Measurements from ENCODE around the gene ISL2.

Gene ISL2

DNA sequence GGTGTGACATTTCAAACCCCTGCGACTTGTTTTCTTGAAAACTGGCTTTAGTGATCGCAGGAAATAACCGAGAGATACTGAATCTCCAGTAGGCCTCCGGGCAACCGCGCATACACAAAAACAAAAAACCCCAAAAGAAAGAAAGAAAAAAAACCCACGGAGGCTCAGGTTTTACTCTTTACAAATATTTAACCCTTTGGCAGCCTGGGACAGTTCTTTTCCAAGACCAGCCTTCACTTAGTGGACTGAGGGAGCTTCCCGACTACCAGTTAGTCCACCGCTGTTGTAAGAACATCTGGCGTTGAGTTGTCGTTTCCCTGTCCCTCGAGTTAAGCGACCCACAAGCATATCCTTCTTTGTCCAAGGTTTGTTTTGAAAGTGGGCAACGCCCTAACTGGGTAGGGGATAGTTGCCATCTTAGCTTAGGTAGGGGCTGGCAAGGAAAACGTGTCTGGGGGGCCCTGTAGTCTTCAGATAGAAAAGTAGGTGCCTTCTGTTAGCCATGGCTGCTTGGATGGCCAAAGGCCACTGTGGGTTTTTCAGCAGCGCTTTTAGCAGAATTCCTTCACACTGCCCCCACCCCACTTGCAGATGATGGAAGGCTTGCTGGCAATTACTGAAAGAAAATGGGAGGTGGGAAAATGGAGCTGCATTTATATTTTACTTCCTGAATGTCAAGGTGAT is 6.9 kb downstream of the ISL2 start:
- no peak for DNase-seq

DNA sequence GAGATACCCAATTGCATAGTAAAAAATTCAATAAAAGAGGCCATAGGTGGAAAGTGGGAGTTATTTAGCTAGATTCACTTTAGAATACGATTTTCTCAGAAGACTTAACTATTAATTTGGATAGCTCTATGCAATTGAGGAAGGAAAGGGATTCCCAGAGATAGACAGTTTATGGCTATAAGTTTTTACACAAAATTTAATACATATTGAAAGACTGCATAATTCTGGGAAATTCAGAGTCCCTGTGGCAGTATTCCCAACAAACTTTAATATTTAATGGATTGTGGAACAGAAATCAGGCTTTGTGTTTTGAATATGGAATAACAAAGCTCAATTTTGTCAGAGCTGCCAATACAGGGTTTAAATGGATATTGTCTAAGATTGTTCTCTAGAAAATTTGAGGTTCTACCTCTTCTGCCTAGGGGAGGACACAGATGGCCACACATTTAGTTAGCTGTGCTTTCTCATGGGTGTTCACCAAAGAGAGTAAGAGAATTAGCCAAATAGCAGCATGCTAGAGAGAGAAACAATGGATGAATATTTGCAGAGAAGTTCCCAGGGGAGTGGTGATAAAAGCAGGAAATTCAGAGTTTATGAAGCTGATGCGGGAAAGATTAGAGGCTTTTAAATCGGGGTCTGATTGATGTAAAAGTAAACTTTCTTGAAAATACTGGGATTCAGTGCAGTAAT is 8.5 kb downstream of the ISL2 start:
- no peak for DNase-seq

DNA sequence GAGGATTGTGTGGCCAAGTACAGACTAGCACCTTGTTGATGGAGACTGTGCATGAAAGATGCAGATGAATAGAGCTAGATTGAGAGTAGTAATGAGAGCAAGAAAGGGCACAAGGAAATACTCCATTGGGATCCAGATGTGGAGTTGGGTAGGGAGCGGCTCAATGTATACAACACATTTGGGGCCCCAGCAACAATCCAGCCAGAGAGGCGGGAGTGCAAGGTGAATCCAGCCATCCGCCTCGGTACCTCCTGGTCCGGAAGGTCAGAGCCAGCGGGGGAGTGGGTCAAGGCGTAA is 9.0 kb downstream of the ISL2 start:
- DNase-seq = no peak

- DNase-seq = no peak
These were observed 9.5 kb downstream of the ISL2 start for GRCh38 chr15:76345880-76346668.

- DNase-seq = no peak
These were observed 10.3 kb downstream of the ISL2 start for GRCh38 chr15:76346669-76347481.

GRCh38 chr15:76347482-76348055 is 11.0 kb downstream of the ISL2 start:
- DNase-seq = no peak

DNA sequence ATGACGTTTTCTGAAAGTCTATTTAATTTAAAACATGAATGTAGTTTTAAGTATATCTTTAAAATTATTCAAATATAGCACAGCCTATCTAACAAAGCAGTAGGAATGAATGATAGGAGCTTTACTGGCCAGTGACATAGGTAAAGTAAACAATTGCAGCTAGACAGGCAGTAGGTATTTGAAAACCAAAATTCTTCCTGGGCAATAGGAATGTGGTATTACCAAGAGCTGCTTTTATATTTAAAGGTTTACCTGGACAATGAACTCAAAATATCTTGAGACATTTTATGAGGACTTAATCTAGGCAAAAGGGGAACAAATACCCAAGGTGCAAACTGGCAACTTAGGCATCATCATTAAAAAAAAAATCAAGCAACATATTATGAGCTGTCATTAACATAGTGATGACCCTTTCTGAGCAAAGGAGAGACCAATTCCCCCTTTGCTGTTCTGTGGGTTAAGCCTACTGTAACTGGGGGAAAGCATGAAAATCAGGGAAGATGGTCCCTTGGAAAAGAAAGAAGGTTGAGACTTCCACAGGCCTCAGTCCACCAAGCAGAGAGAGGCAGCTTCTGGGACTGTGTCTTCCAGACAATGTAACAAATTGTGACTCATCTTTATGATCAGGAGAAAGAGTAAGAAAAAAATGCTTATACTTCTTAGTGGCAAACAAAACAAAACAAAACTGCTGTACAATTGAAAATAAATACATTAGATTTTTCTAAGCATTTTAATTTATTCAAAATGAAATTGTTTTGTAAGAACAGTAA is 12.9 kb downstream of the ISL2 start:
- no peak for DNase-seq

DNA sequence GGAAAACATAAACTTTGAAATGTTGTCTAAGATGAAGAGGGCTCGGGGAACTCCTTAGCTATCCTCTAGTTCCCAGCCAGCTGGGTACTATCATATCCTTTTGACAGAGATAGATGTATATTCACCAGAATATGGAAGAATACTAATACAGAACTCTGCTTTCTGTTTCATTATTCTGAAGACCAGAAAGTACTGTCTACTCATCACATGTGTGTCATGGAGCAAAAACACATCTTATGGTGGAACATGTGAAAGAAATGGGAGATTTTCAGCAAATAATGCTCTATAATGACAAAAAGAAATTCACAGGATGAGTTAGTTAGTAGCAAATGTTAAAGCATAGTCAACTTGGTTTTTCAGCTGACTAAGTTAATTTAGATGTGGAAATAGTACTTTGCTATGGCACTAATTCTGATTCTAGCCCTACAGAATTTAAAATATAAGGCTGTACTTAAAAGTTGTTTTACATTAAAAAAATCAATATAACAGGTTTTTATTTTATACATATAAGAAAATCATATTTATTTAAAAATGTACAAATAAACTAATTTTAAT is 16.5 kb downstream of the ISL2 start:
- DNase-seq = no peak

GRCh38 chr15:76353903-76354302 is 17.3 kb downstream of the ISL2 start:
- DNase-seq = no peak

GRCh38 chr15:76354823-76355440 is 18.4 kb downstream of the ISL2 start:
- DNase-seq = no peak

- no peak for DNase-seq
These were observed 21.9 kb downstream of the ISL2 start for GRCh38 chr15:76358453-76358852.

DNA sequence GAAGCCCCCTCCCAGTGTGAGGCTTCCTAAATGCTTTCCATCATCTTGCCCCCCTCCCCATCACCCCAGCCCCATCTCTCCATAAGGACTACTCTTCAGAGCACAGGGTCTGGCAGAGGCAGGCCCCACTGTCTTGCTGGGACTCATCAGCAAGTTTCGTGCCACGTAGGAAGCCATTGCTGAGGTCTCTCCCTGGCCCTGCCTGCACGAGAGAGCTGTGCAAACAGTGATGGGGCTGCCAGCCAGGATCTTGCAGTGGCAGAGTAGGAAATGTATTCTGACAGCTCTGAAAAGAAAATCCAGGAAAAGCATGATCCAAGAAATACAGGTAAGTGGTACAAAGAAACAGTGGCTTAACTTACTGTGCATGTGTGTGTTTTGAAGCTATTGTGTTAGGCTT is 22.6 kb downstream of the ISL2 start:
- no peak for DNase-seq

DNA sequence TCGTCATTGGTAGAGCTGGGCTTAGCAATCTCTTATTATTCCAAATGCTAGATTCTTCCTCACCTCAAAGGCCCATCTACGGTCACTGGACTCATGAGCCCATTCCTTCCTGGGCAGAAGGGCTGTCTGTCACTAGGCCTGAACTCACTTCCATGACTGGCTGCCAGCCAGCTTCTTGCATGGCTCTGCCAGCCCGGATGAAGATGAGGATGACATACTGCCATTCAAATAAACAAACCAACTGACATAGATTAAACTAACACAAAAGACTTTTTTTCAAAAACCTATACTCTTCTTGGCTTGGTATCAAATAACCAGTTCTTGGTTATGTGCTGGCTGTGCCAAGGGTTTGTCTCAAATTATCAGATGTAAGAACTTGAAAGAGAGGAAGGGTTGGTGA is 23.8 kb downstream of the ISL2 start:
- DNase-seq = no peak

- DNase-seq = no peak
These were observed 26.7 kb downstream of the ISL2 start for GRCh38 chr15:76363251-76363650.

DNA sequence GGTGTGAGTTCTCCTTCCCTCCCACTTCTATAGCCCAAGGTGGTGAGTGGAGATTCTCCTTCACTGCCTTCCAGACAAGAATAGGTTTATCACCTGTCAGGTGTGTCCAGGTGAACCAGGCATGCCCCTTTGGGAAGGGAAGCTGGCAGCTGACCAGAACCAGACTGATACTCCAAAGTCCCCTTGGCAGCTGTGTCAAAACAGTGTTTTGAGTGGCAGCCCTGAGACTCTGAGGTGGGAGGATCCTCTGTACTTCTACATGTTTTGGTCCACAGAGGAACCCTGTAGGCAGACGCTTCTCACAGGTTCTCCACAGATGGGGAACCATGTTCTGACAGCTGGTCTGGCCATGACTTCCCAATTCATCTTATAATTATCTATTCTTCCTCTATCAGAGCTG is 30.1 kb downstream of the ISL2 start:
- DNase-seq = no peak

- no peak for DNase-seq
These were observed 31.6 kb downstream of the ISL2 start for GRCh38 chr15:76368122-76368621.

GRCh38 chr15:76376029-76376428 is 39.5 kb downstream of the ISL2 start:
- DNase-seq = no peak

DNA sequence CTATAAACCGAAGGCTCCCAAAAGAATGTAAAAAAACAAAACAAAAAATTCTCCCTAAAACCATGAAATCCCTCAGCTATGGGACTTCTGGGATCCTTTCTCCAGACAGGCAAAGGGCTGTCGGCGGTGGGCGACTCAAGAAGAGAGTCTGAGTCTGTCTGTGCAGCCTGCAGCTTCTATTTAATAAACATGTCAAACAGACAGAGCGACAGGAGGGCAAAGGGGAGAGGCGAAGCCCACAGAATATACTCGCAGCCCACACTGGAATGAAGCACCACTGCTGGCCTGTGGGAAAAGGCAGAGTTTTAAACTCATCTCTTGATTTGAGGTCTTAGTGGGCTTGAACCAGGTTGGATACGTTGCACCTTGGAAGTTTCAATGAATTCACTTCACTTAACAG is 40.2 kb downstream of the ISL2 start:
- no peak for DNase-seq

- no peak for DNase-seq
These were observed 40.6 kb downstream of the ISL2 start for GRCh38 chr15:76377217-76377616.

DNA sequence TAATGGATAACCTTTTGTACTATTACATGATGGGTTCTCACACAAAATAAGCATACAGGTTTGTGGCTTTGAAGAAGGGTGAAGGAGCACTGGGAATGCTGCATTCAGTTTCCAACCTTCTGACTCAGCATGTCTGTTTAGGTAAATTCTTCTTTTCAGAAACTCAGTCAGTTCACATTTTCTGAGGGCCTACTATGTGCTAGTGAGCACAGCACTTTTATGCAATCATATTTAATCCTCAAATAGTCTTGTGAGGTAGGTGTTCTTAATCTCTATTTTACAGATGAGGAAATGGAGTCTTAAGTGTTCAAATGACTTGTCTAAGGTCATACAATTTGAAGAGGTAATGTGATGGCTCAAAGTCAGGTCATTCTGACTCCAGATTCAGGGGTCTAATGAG is 41.2 kb downstream of the ISL2 start:
- no peak for DNase-seq

- no peak for DNase-seq
These were observed 42.1 kb downstream of the ISL2 start for GRCh38 chr15:76378691-76379090.
